Measurements from ENCODE around the gene CYP2A6.
"Not testable (repeated sequence)": the region's sequence is repeated elsewhere in the genome, so short reads cannot be mapped to it uniquely, and the experiment has no call there.

CYP2A6 gene

GRCh38 chr19:40843653-40844052, 6.6 kb downstream of the CYP2A6 start:
- peak; percentile 69 for DNase-seq

- not testable (repeated sequence) for DNase-seq
Observed at GRCh38 chr19:40842997-40843652, 7.1 kb downstream of the CYP2A6 start.

- not testable (repeated sequence) for DNase-seq
Observed at GRCh38 chr19:40842012-40842411, 8.2 kb downstream of the CYP2A6 start.

- not testable (repeated sequence) for DNase-seq
Observed at GRCh38 chr19:40838477-40838876, 11.8 kb downstream of the CYP2A6 start.

GRCh38 chr19:40836754-40837429, 13.4 kb downstream of the CYP2A6 start:
- DNase-seq: no peak

- DNase-seq: not testable (repeated sequence)
Observed at GRCh38 chr19:40833728-40834533, 16.3 kb downstream of the CYP2A6 start.

GRCh38 chr19:40832431-40832790, 17.8 kb downstream of the CYP2A6 start:
- DNase-seq: not testable (repeated sequence)

- DNase-seq: no peak
Observed at GRCh38 chr19:40831502-40832430, 18.5 kb downstream of the CYP2A6 start.

- not testable (repeated sequence) for DNase-seq
Observed at GRCh38 chr19:40830741-40831140, 19.5 kb downstream of the CYP2A6 start.

- no peak for DNase-seq
Observed at GRCh38 chr19:40829205-40829604, 21.0 kb downstream of the CYP2A6 start.

GRCh38 chr19:40827386-40828247, 22.6 kb downstream of the CYP2A6 start:
- no peak for DNase-seq

- peak; percentile 38 for DNase-seq
Observed at GRCh38 chr19:40826699-40827385, 23.4 kb downstream of the CYP2A6 start.

- not testable (repeated sequence) for DNase-seq
Observed at GRCh38 chr19:40826312-40826698, 23.9 kb downstream of the CYP2A6 start.

GRCh38 chr19:40825460-40826095, 24.7 kb downstream of the CYP2A6 start:
- not testable (repeated sequence) for DNase-seq

GRCh38 chr19:40824916-40825315, 25.3 kb downstream of the CYP2A6 start:
- not testable (repeated sequence) for DNase-seq

GRCh38 chr19:40822704-40823553, 27.3 kb downstream of the CYP2A6 start:
- not testable (repeated sequence) for DNase-seq

GRCh38 chr19:40822161-40822560, 28.1 kb downstream of the CYP2A6 start:
- DNase-seq: no peak

GRCh38 chr19:40819479-40820234, 30.6 kb downstream of the CYP2A6 start:
- peak; percentile 67 for DNase-seq
